Measurements from ENCODE around the gene CST7.

The CST7 gene

GRCh38 chr20:24915440-24915839 is 33.6 kb upstream of the CST7 start:
- Histone ChIP-seq H3K9me3 (no peaks in the 10 kb centered on the region), H3K4me1 (peaks cover 0 to 11% (median 7%) of the 10 kb centered on the region in 4 donors), H3K4me3 (no peak overlapping the region), H3K36me3 (no peaks in the 10 kb centered on the region), H3K27me3 (no peaks in the 10 kb centered on the region), H3K27ac (no peak overlapping the region)
- intact Hi-C loops (cut with DNase I; ENCODE audit: low total_unique reads) = no loop called here
- TF ChIP-seq CTCF (IDR thresholded peaks at IDR 0.05) = no peak
- DNase-seq = no peak

- TF ChIP-seq CTCF (IDR thresholded peaks at IDR 0.05) = no peak
- Histone ChIP-seq H3K9me3 (no peaks in the 10 kb centered on the region), H3K4me1 (peaks cover 0 to 11% (median 7%) of the 10 kb centered on the region in 4 donors), H3K36me3 (no peaks in the 10 kb centered on the region), H3K4me3 (no peak overlapping the region), H3K27me3 (no peaks in the 10 kb centered on the region), H3K27ac (no peak overlapping the region)
- DNase-seq = no peak
- intact Hi-C loops (cut with DNase I; ENCODE audit: low total_unique reads) = no loop called here
Observed at GRCh38 chr20:24915892-24916291, 33.2 kb upstream of the CST7 start.

GRCh38 chr20:24916412-24916811 is 32.7 kb upstream of the CST7 start:
- intact Hi-C loops (cut with DNase I; ENCODE audit: low total_unique reads) = no loop called here
- TF ChIP-seq CTCF (IDR thresholded peaks at IDR 0.05) = no peak
- Histone ChIP-seq H3K27me3 (no peaks in the 10 kb centered on the region), H3K4me3 (no peak overlapping the region), H3K27ac (no peak overlapping the region), H3K36me3 (no peaks in the 10 kb centered on the region), H3K4me1 (peaks cover 0 to 11% (median 7%) of the 10 kb centered on the region in 4 donors), H3K9me3 (no peaks in the 10 kb centered on the region)
- DNase-seq = no peak

GRCh38 chr20:24917056-24917455 is 32.0 kb upstream of the CST7 start:
- Histone ChIP-seq H3K36me3 (no peaks in the 10 kb centered on the region), H3K27me3 (no peaks in the 10 kb centered on the region), H3K9me3 (no peaks in the 10 kb centered on the region), H3K4me1 (peaks cover 0 to 11% (median 7%) of the 10 kb centered on the region in 4 donors), H3K27ac (no peak overlapping the region), H3K4me3 (no peak overlapping the region)
- intact Hi-C loops (cut with DNase I; ENCODE audit: low total_unique reads) = no loop called here
- DNase-seq = no peak
- no peak for TF ChIP-seq CTCF (IDR thresholded peaks at IDR 0.05)

GRCh38 chr20:24917797-24918578 is 31.1 kb upstream of the CST7 start:
- H3K4me3 ChIP-seq = peak overlapping the region in 1 of 2 donors; percentile 14
- no peaks in the 10 kb centered on the region for H3K27me3 ChIP-seq
- DNase-seq = peak; percentile 54 to 78
- no peaks in the 10 kb centered on the region for H3K9me3 ChIP-seq
- intact Hi-C loops (cut with DNase I; ENCODE audit: low total_unique reads) = no loop called here
- no peaks in the 10 kb centered on the region for H3K36me3 ChIP-seq
- no peak overlapping the region for H3K27ac ChIP-seq
- peak; percentile 82 to 85 for TF ChIP-seq CTCF (IDR thresholded peaks at IDR 0.05)
- peaks cover 0 to 11% (median 7%) of the 10 kb centered on the region in 4 donors for H3K4me1 ChIP-seq

Measured in tibial artery (tissue), 4 donors.